Mesendoderm (in vitro differentiated cells): ENCODE results near the gene ROR1.
A peak's percentile ranks its signal among the peaks of the same experiment; 100 is the strongest.

ENCODE experiments used
- DNase-seq: peaks from one replicate; pipeline ENCODE4 v3.0.0; 2013
- H2AK5ac ChIP-seq: 2 replicates; pipeline ENCODE4 v1.6.1; 2013; ENCODE audit warnings: low read length, inconsistent platforms
- H2BK120ac ChIP-seq: 2 replicates; pipeline ENCODE4 v1.6.1; 2013; ENCODE audit warnings: low read depth, mild to moderate bottlenecking, low read length, moderate library complexity, mixed read lengths
- H2BK15ac ChIP-seq: replicated peaks from 2 replicates; pipeline ENCODE4 v1.6.1; 2013; ENCODE audit warnings: low read depth, mild to moderate bottlenecking, moderate library complexity
- H2BK5ac ChIP-seq: 2 replicates; pipeline ENCODE4 v1.6.1; 2013; ENCODE audit warnings: low read length, inconsistent platforms
- H3K18ac ChIP-seq: 2 replicates; pipeline ENCODE4 v1.6.1; 2013; ENCODE audit warnings: mild to moderate bottlenecking, low read length, mixed read lengths
- H3K23ac ChIP-seq: one replicate; pipeline ENCODE4 v1.6.1; 2013; ENCODE audit warnings: low read length
- H3K27ac ChIP-seq: 2 replicates; pipeline ENCODE4 v1.5.1; 2013; ENCODE audit warnings: low read depth, mild to moderate bottlenecking, inconsistent platforms, low read length, moderate library complexity
- H3K27me3 ChIP-seq: 2 replicates; pipeline ENCODE4 v1.6.1; 2013; ENCODE audit warnings: low read length, control low read depth, mild to moderate bottlenecking, inconsistent platforms; ENCODE audit not compliant: insufficient read depth, poor library complexity
- H3K36me3 ChIP-seq: 2 replicates; pipeline ENCODE4 v1.6.1; 2013; ENCODE audit warnings: low read length, inconsistent platforms; ENCODE audit not compliant: control insufficient read depth, insufficient read depth
- H3K4ac ChIP-seq: one replicate; pipeline ENCODE4 v1.6.1; 2013; ENCODE audit warnings: low read depth, mild to moderate bottlenecking, low read length, moderate library complexity
- H3K4me1 ChIP-seq: 2 replicates; pipeline ENCODE4 v1.6.1; 2013; ENCODE audit warnings: low read depth, low read length, inconsistent platforms; ENCODE audit not compliant: control insufficient read depth
- H3K4me2 ChIP-seq: 2 replicates; pipeline ENCODE4 v1.6.1; 2013; ENCODE audit warnings: low read length
- H3K4me3 ChIP-seq: 2 replicates; pipeline ENCODE4 v1.5.1; 2013; ENCODE audit warnings: mild to moderate bottlenecking, low read length
- H3K56ac ChIP-seq: one replicate; pipeline ENCODE4 v1.6.1; 2013; ENCODE audit warnings: low read length
- H3K79me1 ChIP-seq: 2 replicates; pipeline ENCODE4 v1.6.1; 2013; ENCODE audit warnings: low read length, inconsistent platforms
- H3K79me2 ChIP-seq: 2 replicates; pipeline ENCODE4 v1.6.1; 2013; ENCODE audit warnings: mild to moderate bottlenecking, low read length; ENCODE audit not compliant: control insufficient read depth, insufficient read depth
- H3K9ac ChIP-seq: 2 replicates; pipeline ENCODE4 v1.6.1; 2013; ENCODE audit warnings: low read length, inconsistent platforms
- H4K5ac ChIP-seq: one replicate; pipeline ENCODE4 v1.6.1; 2013; ENCODE audit warnings: low read length
- H4K8ac ChIP-seq: one replicate; pipeline ENCODE4 v1.6.1; 2013; ENCODE audit warnings: low read depth, mild to moderate bottlenecking, control low read depth, low read length, moderate library complexity
- WGBS: extraction: QIAGEN DNeasy Blood & Tissue Kit; methylation state at CpG from one replicate; pipeline ENCODE4 v1.1.7; 2013; ENCODE audit warnings: low lambda C conversion rate, missing lambda C conversion rate; ENCODE audit not compliant: insufficient coverage; ENCODE audit errors: extremely low coverage; 5-methylcytosine and 5-hydroxymethylcytosine counted together

The ROR1 gene

DNA sequence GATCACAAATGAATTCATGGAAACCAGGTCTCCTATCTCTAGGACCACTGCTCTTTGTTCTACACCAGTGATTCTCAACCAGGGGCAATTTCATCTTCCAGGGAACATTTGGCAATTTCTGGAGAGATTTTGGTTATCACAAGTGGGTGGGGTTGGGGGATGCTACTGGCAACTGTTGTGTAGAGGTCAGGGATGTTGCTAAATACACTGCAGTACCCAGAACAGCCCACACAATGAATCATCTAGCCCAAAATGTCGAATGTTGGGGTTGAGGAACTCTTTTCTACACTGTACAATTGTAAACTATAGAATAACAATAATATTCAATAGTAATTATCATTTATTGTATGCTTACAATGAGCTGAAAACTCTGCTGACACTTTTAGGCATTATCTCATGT lies 373.9 kb downstream of the ROR1 start:
- Histone ChIP-seq H3K9ac (no peak overlapping the region), H3K4me2 (no peak overlapping the region)

DNA sequence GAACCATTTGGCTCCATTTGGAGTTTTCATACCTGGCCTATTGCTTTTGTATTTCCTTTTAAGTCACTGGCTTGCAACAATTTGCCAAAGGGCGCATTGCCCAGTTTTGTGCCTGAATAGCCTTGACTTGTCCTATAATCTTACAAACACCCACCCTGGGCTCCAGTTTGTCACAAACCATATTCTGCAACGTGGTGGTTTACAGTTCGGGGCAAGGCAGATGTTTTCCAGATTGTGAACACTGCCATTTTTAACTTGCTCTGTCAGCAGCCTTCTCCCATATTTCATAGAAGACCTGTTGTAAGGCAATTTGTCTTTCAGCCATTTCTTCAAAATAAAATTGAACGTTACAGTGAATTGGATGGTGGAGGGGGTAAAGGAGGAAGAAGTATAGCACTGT lies 376.4 kb downstream of the ROR1 start:
- H3K27ac ChIP-seq, result no peak overlapping the region
- H3K79me1 ChIP-seq, result no peaks in the 10 kb centered on the region
- H4K8ac ChIP-seq, result no peak overlapping the region
- no peak overlapping the region for H2BK5ac ChIP-seq
- H2BK15ac ChIP-seq, result no peak overlapping the region
- no peak overlapping the region for H3K4ac ChIP-seq
- no CpG with 5 or more reads among the region's 4 CpGs for WGBS
- H3K56ac ChIP-seq, result no peak overlapping the region
- H2AK5ac ChIP-seq, result no peak overlapping the region
- H3K4me2 ChIP-seq, result no peak overlapping the region
- no peaks in the 10 kb centered on the region for H3K36me3 ChIP-seq
- H3K23ac ChIP-seq, result no peak overlapping the region
- H3K79me2 ChIP-seq, result no peaks in the 10 kb centered on the region
- H3K9ac ChIP-seq, result no peak overlapping the region
- no peaks in the 10 kb centered on the region for H3K27me3 ChIP-seq
- peaks cover 16% of the 10 kb centered on the region for H3K4me1 ChIP-seq
- DNase-seq, result no peak
- H3K4me3 ChIP-seq, result no peak overlapping the region
- no peak overlapping the region for H3K18ac ChIP-seq
- no peak overlapping the region for H2BK120ac ChIP-seq
- no peak overlapping the region for H4K5ac ChIP-seq

More for the DNA sequence above, 373.9 kb downstream of the ROR1 start:
- Histone ChIP-seq H2BK15ac (no peak overlapping the region), H2BK120ac (no peak overlapping the region), H4K5ac (no peak overlapping the region), H3K18ac (no peak overlapping the region), H3K79me1 (no peaks in the 10 kb centered on the region), H2AK5ac (no peak overlapping the region), H3K4ac (no peak overlapping the region), H2BK5ac (no peak overlapping the region), H3K23ac (no peak overlapping the region), H3K36me3 (no peaks in the 10 kb centered on the region), H3K56ac (no peak overlapping the region), H3K4me1 (peaks cover 16% of the 10 kb centered on the region), H3K4me3 (no peak overlapping the region), H3K27me3 (no peaks in the 10 kb centered on the region), H3K27ac (no peak overlapping the region), H3K79me2 (no peaks in the 10 kb centered on the region), H4K8ac (no peak overlapping the region)
- no peak for DNase-seq
- WGBS, result no CpG with 5 or more reads among the region's 1 CpG

DNA sequence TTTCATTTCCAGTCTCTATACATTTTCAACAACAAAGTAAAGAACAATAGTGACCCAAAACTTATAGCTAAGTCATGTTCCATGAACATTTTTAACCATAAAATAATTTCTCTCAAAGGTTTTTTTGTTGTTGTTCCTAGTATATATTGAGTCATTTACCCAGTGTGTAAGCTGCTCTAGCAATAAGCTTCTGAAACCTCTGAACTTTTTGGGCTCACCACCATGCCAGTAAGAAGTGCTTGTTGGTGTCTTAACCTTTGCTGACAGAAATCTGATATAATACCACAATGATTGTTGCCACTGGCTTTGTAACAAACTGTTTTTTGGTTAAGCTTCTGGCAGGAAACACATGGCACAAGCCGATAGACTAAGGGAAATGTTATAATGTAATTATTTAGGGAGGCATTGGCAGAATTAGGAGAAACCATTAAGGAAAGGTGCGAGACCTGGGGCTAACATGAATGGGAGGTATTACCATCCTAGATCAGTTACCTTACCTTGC lies 377.0 kb downstream of the ROR1 start:
- no peak for DNase-seq

DNA sequence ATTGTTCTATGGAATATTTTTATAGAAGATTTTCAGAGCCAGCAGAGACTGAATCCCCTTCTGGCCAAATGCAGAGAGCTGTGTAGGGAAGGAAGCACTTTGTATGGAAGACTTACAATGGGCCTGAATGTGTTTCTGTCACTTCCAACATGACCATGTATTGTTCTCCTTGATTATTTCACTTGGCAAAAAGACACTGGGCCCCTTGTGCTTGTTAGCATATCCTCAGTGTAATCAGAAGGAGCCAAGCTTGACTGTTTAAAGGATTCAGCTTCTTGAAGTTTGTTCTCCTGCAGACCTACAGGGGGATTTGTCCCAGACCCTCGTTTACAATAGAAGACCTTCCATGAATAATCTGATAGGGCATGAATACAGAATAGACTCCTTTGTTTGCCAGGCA lies 381.5 kb downstream of the ROR1 start:
- no peak overlapping the region for H4K8ac ChIP-seq
- WGBS, result no CpG with 5 or more reads among the region's 1 CpG
- H3K36me3 ChIP-seq, result no peaks in the 10 kb centered on the region

More for the DNA sequence above, 377.0 kb downstream of the ROR1 start:
- H3K4me2 ChIP-seq, result no peak overlapping the region
- H3K27ac ChIP-seq, result no peak overlapping the region
- no peaks in the 10 kb centered on the region for H3K79me1 ChIP-seq
- no peak overlapping the region for H3K4me3 ChIP-seq
- no peak overlapping the region for H3K4ac ChIP-seq
- no peak overlapping the region for H3K9ac ChIP-seq
- H2BK120ac ChIP-seq, result no peak overlapping the region
- H3K18ac ChIP-seq, result no peak overlapping the region
- H4K5ac ChIP-seq, result no peak overlapping the region
- no peaks in the 10 kb centered on the region for H3K27me3 ChIP-seq
- no peak overlapping the region for H4K8ac ChIP-seq
- H2AK5ac ChIP-seq, result no peak overlapping the region
- no CpG with 5 or more reads among the region's 2 CpGs for WGBS
- no peaks in the 10 kb centered on the region for H3K79me2 ChIP-seq
- H3K56ac ChIP-seq, result no peak overlapping the region
- H3K4me1 ChIP-seq, result peaks cover 16% of the 10 kb centered on the region
- H3K23ac ChIP-seq, result no peak overlapping the region
- no peak overlapping the region for H2BK5ac ChIP-seq
- no peak overlapping the region for H2BK15ac ChIP-seq
- no peaks in the 10 kb centered on the region for H3K36me3 ChIP-seq

DNA sequence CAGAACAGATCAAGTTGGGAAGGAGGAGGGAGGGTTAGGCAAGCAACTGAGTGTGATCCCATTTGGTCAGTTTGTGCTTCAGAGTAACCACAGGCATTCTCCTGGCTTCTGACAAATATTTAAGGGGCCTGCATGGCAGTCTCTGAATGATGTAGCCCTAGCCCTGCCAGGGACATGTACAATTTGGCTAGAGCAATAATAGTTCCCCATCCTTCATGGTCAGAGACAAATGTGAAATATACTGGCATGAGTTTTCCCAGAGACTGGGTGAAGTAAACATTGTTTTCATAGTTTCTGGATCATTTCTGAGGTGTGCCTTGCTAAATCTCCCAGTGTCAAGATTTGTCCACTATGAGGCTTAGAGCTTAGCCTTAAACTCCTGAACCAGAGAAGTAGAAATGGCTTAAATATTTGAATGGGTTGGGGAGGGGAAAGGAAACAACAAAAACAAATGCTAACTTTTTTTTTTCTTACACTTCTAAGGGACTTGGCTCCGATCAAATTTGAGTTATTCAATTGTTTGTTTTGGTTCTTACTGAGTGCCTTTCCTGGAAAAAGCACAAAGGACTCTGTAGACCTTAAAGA lies 387.6 kb downstream of the ROR1 start:
- no peak overlapping the region for H2BK5ac ChIP-seq
- H2BK120ac ChIP-seq, result no peak overlapping the region
- H3K79me2 ChIP-seq, result no peaks in the 10 kb centered on the region
- H3K18ac ChIP-seq, result no peak overlapping the region
- H2AK5ac ChIP-seq, result no peak overlapping the region
- no peak overlapping the region for H3K23ac ChIP-seq
- no peaks in the 10 kb centered on the region for H3K36me3 ChIP-seq
- no peak overlapping the region for H3K27ac ChIP-seq
- no peak overlapping the region for H4K8ac ChIP-seq
- H3K4me2 ChIP-seq, result no peak overlapping the region
- H3K4me1 ChIP-seq, result peaks cover 5% of the 10 kb centered on the region
- H3K4ac ChIP-seq, result no peak overlapping the region
- H2BK15ac ChIP-seq, result no peak overlapping the region
- H4K5ac ChIP-seq, result no peak overlapping the region
- H3K56ac ChIP-seq, result no peak overlapping the region
- no peaks in the 10 kb centered on the region for H3K79me1 ChIP-seq
- no peak overlapping the region for H3K4me3 ChIP-seq
- no CpG with 5 or more reads among the region's 1 CpG for WGBS
- no peak for DNase-seq
- no peaks in the 10 kb centered on the region for H3K27me3 ChIP-seq
- H3K9ac ChIP-seq, result no peak overlapping the region

More for the DNA sequence above, 381.5 kb downstream of the ROR1 start:
- no peaks in the 10 kb centered on the region for H3K79me1 ChIP-seq
- no peak overlapping the region for H2AK5ac ChIP-seq
- no peak overlapping the region for H2BK120ac ChIP-seq
- no peak overlapping the region for H3K23ac ChIP-seq
- no peak overlapping the region for H2BK15ac ChIP-seq
- no peaks in the 10 kb centered on the region for H3K27me3 ChIP-seq
- H3K79me2 ChIP-seq, result no peaks in the 10 kb centered on the region
- H3K18ac ChIP-seq, result no peak overlapping the region
- no peak overlapping the region for H3K4ac ChIP-seq
- no peak overlapping the region for H4K5ac ChIP-seq
- no peak overlapping the region for H3K27ac ChIP-seq
- no peak overlapping the region for H3K9ac ChIP-seq
- H3K4me3 ChIP-seq, result no peak overlapping the region
- peak; percentile 63 for DNase-seq
- H3K56ac ChIP-seq, result no peak overlapping the region
- no peak overlapping the region for H2BK5ac ChIP-seq
- no peak overlapping the region for H3K4me2 ChIP-seq
- peaks cover 3% of the 10 kb centered on the region for H3K4me1 ChIP-seq

DNA sequence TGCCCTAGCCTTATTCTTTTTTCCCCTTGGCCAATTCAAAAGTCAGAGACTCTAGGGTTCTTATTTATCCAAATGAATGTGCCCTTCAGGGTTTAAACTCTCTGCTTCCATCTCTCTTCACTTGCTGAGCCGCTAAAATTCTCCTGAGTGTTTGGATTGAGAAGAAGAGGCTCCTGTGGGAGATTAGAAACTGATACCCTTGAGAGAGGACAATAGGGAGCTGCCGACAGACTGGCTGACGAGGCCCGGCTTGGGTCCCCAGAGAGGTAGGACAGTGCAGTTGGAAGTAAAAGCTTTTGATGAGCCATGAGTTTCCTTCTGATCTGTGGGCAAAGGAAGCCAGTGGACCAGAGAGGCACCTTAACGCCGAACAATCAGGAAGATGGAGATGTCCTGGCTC lies 388.3 kb downstream of the ROR1 start:
- H3K36me3 ChIP-seq, result no peaks in the 10 kb centered on the region
- no peak overlapping the region for H3K27ac ChIP-seq
- WGBS, result no CpG with 5 or more reads among the region's 6 CpGs

More for the DNA sequence above, 388.3 kb downstream of the ROR1 start:
- Histone ChIP-seq H3K4me3 (no peak overlapping the region), H4K5ac (no peak overlapping the region), H3K4me2 (no peak overlapping the region), H3K27me3 (no peaks in the 10 kb centered on the region), H2BK120ac (no peak overlapping the region), H3K79me1 (no peaks in the 10 kb centered on the region), H3K79me2 (no peaks in the 10 kb centered on the region), H3K4ac (no peak overlapping the region), H3K23ac (no peak overlapping the region), H3K4me1 (peaks cover 5% of the 10 kb centered on the region), H2AK5ac (no peak overlapping the region), H2BK15ac (no peak overlapping the region), H3K56ac (no peak overlapping the region), H3K18ac (no peak overlapping the region), H2BK5ac (no peak overlapping the region), H3K9ac (no peak overlapping the region), H4K8ac (no peak overlapping the region)
- no peak for DNase-seq
